ENCODE data around the gene GP9.
A peak's percentile ranks its signal among the peaks of the same experiment; 100 is the strongest.

The GP9 gene

GRCh38 chr3:129015388-129016105 lies 45.0 kb upstream of the GP9 start:
- no peak overlapping the region for H3K9ac ChIP-seq (ENCODE audit: low read length)

DNA sequence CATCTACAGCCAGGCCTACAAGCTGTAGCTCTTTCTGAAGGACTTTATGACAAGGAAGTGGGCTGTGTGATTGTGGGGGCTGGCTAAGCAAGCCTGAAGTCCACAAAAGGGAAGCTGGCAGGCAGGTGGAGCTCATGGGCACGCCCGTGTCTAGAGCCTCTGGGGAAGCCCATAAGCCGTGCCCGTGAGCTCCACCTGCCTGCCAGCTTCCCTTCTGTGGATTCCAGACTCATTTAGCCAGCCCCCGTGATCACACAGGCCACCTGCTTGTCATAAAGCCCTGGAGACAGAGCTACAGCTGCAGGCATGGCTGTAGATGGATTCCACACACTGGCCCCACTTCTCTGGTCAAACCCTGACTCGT lies 44.2 kb upstream of the GP9 start:
- Histone ChIP-seq H3K4me2 (ENCODE audit: low read length) (peak overlapping the region; percentile 46), H3K79me2 (ENCODE audit: low read length) (no peaks in the 10 kb centered on the region), H3K27me3 (ENCODE audit: low read depth, low read length) (peaks cover 5% of the 10 kb centered on the region; the same call in 1 of the 2 replicates), H3K4me1 (ENCODE audit: low read length) (peaks cover 15% of the 10 kb centered on the region), H3K27ac (ENCODE audit: low read length) (no peak overlapping the region), H3K9ac (ENCODE audit: low read length) (no peak overlapping the region), H3K4me3 (ENCODE audit: low read length) (no peak overlapping the region), H3K36me3 (replicated peaks; ENCODE audit: low read depth, low read length) (no peaks in the 10 kb centered on the region), H3K9me3 (ENCODE audit: insufficient read depth, low read length) (no peaks in the 10 kb centered on the region), H4K20me1 (ENCODE audit: insufficient read depth, low read length) (no peaks in the 10 kb centered on the region), H2AFZ (ENCODE audit: low read depth, low read length) (peak overlapping the region; percentile 64; the same call in 1 of the 2 replicates)
- TF ChIP-seq, protein P1, sequence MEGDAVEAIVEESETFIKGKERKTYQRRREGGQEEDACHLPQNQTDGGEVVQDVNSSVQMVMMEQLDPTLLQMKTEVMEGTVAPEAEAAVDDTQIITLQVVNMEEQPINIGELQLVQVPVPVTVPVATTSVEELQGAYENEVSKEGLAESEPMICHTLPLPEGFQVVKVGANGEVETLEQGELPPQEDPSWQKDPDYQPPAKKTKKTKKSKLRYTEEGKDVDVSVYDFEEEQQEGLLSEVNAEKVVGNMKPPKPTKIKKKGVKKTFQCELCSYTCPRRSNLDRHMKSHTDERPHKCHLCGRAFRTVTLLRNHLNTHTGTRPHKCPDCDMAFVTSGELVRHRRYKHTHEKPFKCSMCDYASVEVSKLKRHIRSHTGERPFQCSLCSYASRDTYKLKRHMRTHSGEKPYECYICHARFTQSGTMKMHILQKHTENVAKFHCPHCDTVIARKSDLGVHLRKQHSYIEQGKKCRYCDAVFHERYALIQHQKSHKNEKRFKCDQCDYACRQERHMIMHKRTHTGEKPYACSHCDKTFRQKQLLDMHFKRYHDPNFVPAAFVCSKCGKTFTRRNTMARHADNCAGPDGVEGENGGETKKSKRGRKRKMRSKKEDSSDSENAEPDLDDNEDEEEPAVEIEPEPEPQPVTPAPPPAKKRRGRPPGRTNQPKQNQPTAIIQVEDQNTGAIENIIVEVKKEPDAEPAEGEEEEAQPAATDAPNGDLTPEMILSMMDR (IDR thresholded peaks at IDR 0.05; ENCODE audit: low read depth, low read length), result peak; percentile 36
- no peak for TF ChIP-seq EZH2phosphoT487 (IDR thresholded peaks at IDR 0.05; ENCODE audit: low read depth)

More at GRCh38 chr3:129015388-129016105, 45.0 kb upstream of the GP9 start:
- Histone ChIP-seq H3K4me3 (ENCODE audit: low read length) (no peak overlapping the region), H3K4me2 (ENCODE audit: low read length) (peak overlapping the region; percentile 46; the same call in 1 of the 2 replicates), H3K36me3 (replicated peaks; ENCODE audit: low read depth, low read length) (no peaks in the 10 kb centered on the region), H2AFZ (ENCODE audit: low read depth, low read length) (0 out of 2 replicates have a peak overlapping the region, but pooled peaks have one; percentile 39), H3K79me2 (ENCODE audit: low read length) (no peaks in the 10 kb centered on the region), H3K9me3 (ENCODE audit: insufficient read depth, low read length) (no peaks in the 10 kb centered on the region), H4K20me1 (ENCODE audit: insufficient read depth, low read length) (no peaks in the 10 kb centered on the region), H3K4me1 (ENCODE audit: low read length) (peaks cover 15% of the 10 kb centered on the region), H3K27ac (ENCODE audit: low read length) (no peak overlapping the region), H3K27me3 (ENCODE audit: low read depth, low read length) (peaks cover 5% of the 10 kb centered on the region; the same call in 1 of the 2 replicates)
- TF ChIP-seq, protein P1 (IDR thresholded peaks at IDR 0.05; ENCODE audit: low read depth, low read length), result no peak
- no peak for TF ChIP-seq EZH2phosphoT487 (IDR thresholded peaks at IDR 0.05; ENCODE audit: low read depth)

GRCh38 chr3:129016720-129017483 lies 43.7 kb upstream of the GP9 start:
- H3K4me2 ChIP-seq (ENCODE audit: low read length), result peak overlapping the region; percentile 46
- H3K9me3 ChIP-seq (ENCODE audit: insufficient read depth, low read length), result no peaks in the 10 kb centered on the region
- no peak overlapping the region for H3K4me3 ChIP-seq (ENCODE audit: low read length)
- H2AFZ ChIP-seq (ENCODE audit: low read depth, low read length), result peak overlapping the region; percentile 64; the same call in 1 of the 2 replicates
- H3K4me1 ChIP-seq (ENCODE audit: low read length), result peaks cover 15% of the 10 kb centered on the region
- H3K27me3 ChIP-seq (ENCODE audit: low read depth, low read length), result peaks cover 5% of the 10 kb centered on the region; the same call in 1 of the 2 replicates
- H4K20me1 ChIP-seq (ENCODE audit: insufficient read depth, low read length), result no peaks in the 10 kb centered on the region
- H3K9ac ChIP-seq (ENCODE audit: low read length), result no peak overlapping the region
- H3K36me3 ChIP-seq (replicated peaks; ENCODE audit: low read depth, low read length), result no peaks in the 10 kb centered on the region
- TF ChIP-seq EZH2phosphoT487 (IDR thresholded peaks at IDR 0.05; ENCODE audit: low read depth), result no peak
- TF ChIP-seq, protein P1 (IDR thresholded peaks at IDR 0.05; ENCODE audit: low read depth, low read length), result no peak
- H3K79me2 ChIP-seq (ENCODE audit: low read length), result no peaks in the 10 kb centered on the region
- no peak overlapping the region for H3K27ac ChIP-seq (ENCODE audit: low read length)

- Histone ChIP-seq H3K4me3 (ENCODE audit: low read length) (no peak overlapping the region), H3K4me2 (ENCODE audit: low read length) (no peak overlapping the region), H3K36me3 (replicated peaks; ENCODE audit: low read depth, low read length) (no peaks in the 10 kb centered on the region), H3K9ac (ENCODE audit: low read length) (no peak overlapping the region), H4K20me1 (ENCODE audit: insufficient read depth, low read length) (no peaks in the 10 kb centered on the region), H3K4me1 (ENCODE audit: low read length) (peaks cover 15% of the 10 kb centered on the region), H3K9me3 (ENCODE audit: insufficient read depth, low read length) (no peaks in the 10 kb centered on the region), H3K27me3 (ENCODE audit: low read depth, low read length) (peaks cover 5% of the 10 kb centered on the region; the same call in 1 of the 2 replicates), H3K79me2 (ENCODE audit: low read length) (no peaks in the 10 kb centered on the region), H2AFZ (ENCODE audit: low read depth, low read length) (no peak overlapping the region), H3K27ac (ENCODE audit: low read length) (no peak overlapping the region)
- TF ChIP-seq EZH2phosphoT487 (IDR thresholded peaks at IDR 0.05; ENCODE audit: low read depth), result no peak
- TF ChIP-seq, protein P1 (IDR thresholded peaks at IDR 0.05; ENCODE audit: low read depth, low read length), result no peak
These were observed 43.1 kb upstream of the GP9 start for GRCh38 chr3:129017484-129017899.

All from OCI-LY3 (cell line).